MG63 (cell line): ENCODE data around the gene EHMT2. TPM values are rescaled to one million over a fixed set of nuclear protein-coding genes. Genes with fewer than 3 reads are reported as not detected.
A peak's percentile ranks its signal among the peaks of the same experiment; 100 is the strongest.
"Not testable (repeated sequence)": the region's sequence is repeated elsewhere in the genome, so short reads cannot be mapped to it uniquely, and the experiment has no call there.

ENCODE experiments used
- DNase-seq: peaks from one replicate; pipeline ENCODE4 v3.0.0-alpha.2; 2020
- H3K27me3 ChIP-seq: fragments of 250-450 bp; sonication (Bioruptor Pico); 2 replicates; pipeline ENCODE4 v1.5.1; 2020; ENCODE audit warnings: mild to moderate bottlenecking, moderate library complexity
- H3K36me3 ChIP-seq: fragments of 250-450 bp; sonication (Bioruptor Pico); 2 replicates; pipeline ENCODE4 v1.5.1; 2020; ENCODE audit warnings: mild to moderate bottlenecking, moderate library complexity
- H3K4me3 ChIP-seq: fragments of 250-450 bp; sonication (Bioruptor Pico); 2 replicates; pipeline ENCODE4 v1.5.1; 2020; ENCODE audit warnings: mild to moderate bottlenecking, moderate library complexity
- H3K9me3 ChIP-seq: fragments of 250-450 bp; sonication (Bioruptor Pico); 2 replicates; pipeline ENCODE4 v1.5.1; 2020; ENCODE audit warnings: mild to moderate bottlenecking, moderate library complexity
- total RNA-seq: library from RNA; depleted of rRNA; stranded (reverse); fragments of >200 nt; shearing (Covaris generic); gene quantifications from 2 replicates; pipeline ENCODE4 v1.2.3, GENCODE V29; 2014; ENCODE audit warnings: low replicate concordance

Gene EHMT2
- total RNA-seq, 1 experiment from 2014 or later, result 38.9 TPM

DNA sequence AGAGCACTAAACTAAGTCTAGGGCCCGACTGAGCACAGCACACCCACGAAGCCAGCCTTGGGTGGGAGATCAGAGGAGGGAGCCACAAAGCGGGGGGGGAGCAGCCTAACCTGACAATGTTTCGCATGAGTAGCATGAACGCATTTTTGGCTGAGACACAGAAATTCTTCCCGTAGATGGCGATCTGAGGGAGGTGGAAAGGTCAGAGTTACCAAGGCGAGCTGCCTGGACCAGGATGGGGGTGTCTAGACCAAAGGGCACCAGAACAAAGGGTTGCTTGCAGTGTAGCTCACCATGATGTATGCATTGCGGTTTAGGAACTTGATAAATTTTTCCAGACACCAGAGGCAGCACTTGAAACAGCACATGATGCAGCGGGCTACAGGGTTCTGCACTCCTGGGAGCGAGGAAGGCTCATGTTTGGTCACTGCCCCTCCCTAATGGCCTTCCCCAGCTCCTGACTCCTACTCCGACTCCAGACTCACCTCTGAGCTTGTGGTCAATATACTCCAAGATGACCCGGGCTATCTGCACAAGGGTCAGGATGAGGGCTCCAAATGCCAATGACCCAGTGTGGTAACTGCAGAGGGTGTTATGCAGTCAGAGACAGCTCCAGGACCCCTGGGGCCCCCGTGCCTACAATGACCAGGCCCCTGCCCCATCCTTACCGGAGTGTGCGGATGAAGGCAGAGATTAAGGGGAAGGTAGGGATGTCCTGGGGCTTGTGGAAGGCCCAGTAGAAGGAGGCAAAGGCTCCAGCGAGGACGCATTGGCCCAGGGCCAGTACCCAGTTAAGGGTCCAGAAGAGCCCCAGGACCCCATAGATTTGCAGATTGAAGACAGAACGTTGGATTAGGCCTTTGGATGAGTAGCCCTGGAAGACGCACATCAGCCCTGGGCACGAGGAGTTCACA is 32.0 kb downstream of the EHMT2 start:
- DNase-seq, result no peak
- Histone ChIP-seq H3K27me3 (no peaks in the 10 kb centered on the region), H3K36me3 (no peaks in the 10 kb centered on the region), H3K9me3 (no peaks in the 10 kb centered on the region), H3K4me3 (no peak overlapping the region)

DNA sequence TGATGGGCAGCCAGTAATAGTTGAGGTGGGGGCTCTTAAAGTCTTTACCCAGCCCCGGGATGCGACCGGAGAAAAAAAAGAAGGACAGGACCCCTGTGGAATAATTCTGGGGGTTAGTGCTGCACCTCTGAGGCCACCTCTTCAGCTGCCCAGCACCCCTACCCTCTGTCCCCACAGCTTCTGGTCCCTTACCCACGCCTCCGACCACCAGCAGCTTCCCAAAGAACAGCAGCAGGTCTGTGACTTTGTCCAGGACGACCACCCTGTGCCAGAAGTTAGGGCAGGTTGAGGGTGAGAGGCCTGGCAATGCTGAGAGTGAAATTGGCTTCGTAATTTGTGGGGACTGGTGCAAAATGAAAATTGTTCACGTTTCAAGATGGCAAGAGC is 32.7 kb downstream of the EHMT2 start:
- H3K9me3 ChIP-seq, result no peaks in the 10 kb centered on the region
- DNase-seq, result no peak
- no peaks in the 10 kb centered on the region for H3K36me3 ChIP-seq
- H3K4me3 ChIP-seq, result no peak overlapping the region
- H3K27me3 ChIP-seq, result no peaks in the 10 kb centered on the region

DNA sequence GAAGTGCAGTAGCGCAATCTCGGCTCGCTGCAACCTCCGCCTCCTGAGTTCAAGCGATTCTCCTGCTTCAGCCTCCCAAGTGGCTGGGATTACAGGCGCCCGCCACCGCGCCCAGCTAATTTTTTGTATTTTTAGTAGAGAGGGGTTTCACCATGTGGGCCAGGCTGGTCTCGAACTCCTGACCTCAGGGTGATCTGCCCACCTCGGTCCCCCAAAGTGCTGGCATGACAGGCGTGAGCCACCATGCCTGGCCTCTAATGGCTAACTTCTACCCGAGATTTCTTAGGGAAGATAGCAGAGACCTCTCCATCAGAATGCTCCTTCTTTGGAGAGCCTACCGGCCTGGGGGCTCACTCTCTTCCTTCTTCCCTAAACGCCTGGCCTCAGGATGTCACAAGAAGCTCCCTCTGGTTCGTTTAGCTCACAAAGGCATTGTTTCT is 33.4 kb downstream of the EHMT2 start:
- H3K9me3 ChIP-seq, DNase-seq, H3K36me3 ChIP-seq, H3K27me3 ChIP-seq: not testable (repeated sequence)
- peak overlapping the region; percentile 71 for H3K4me3 ChIP-seq

DNA sequence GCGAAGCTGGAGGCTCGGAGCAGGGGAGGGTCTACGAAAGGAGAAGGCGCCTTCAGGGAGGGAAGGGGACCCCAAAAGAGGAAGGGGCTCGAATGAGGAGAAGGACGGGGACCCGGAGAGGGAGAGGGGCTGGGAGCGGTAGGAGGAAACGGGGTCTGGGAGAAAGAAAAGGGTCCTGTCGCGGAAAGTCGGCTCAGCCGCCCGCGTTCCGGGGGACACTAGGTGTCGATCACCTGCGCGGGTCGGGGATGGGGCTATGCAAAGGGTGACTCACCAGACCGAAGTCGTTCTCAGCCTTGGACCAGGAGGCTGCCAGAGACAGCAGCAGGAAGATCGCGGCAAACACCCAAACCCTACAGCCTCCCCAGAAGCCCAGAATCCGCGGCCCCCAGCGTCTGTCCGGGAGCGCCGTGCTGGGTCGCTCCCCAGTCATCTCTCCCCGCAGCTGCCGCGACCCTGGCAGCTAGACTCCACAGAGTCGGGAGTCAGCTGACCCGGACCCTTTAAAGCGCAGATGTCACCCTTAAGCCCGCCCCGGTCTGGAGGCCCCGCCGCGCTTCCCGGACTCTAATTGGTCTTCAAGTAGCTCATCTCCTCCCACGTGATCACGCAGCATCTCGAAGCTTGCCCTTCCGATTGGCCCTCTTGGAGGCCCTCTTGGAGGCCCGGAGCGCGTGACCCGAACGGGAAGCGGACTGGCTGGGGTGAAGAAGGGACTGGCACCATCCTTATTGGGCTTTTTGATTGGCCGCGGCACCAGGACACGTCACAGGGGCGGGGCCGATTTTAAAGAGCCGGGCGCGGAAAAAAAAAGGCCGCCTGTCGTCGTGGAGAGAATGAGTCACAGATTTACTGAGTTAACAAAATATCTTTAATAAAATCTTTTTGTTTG is 34.9 kb downstream of the EHMT2 start, which contains the start of gene NEU1:
Gene NEU1 (minus strand): TSS at position 478 of the 892 bp plus-strand sequence. CDS start 45 bp downstream, at position 433.
- H3K27me3 ChIP-seq, result no peaks in the 10 kb centered on the region

DNA sequence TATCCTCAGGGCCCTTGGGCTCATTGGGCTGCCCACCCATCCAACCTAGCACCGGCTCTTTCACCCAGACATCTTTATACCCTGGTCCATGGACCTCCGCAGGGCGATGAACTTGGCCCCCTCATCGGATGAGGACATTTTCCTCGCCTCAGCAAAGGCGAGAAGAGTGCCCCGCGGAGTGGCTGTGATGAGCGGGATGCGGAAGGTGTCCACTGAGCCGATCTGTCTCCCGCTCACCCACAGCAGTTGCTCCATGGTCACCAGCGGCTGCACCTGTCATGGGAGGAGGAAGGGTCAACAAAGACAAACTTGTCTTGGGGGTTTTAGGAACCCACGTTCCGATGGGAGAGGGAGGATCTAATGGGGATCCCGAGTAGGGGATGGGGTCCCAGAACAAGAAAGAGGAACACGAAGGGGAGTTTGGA is 35.6 kb downstream of the EHMT2 start:
- Histone ChIP-seq H3K27me3 (no peaks in the 10 kb centered on the region), H3K4me3 (peak overlapping the region; percentile 71), H3K9me3 (no peaks in the 10 kb centered on the region), H3K36me3 (no peaks in the 10 kb centered on the region)
- DNase-seq, result no peak

More for the DNA sequence above, 34.9 kb downstream of the EHMT2 start, which contains the start of gene NEU1:
- Histone ChIP-seq H3K9me3 (no peaks in the 10 kb centered on the region), H3K4me3 (peak within 1 kb of the TSS; percentile 71), H3K36me3 (no peaks in the 10 kb centered on the region)
- peak; percentile 99 for DNase-seq

DNA sequence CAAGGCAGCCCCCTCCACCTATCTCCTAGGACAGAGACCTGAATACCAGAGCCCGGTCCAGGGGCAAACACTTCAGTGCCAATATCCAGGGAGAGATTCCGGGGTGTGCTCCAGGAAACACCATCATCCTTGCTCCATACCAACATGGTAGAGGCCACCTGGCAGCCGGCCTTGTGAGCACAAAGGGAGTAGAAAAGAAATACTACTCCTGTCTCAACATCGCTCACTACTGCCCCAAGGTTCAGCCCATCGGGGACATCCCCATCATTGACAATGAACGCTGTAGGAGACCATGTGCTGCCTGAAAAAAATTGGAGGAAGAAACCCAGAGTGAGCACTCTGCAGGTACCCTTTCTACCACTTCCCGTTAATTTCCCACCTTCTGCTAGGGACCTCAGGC is 36.3 kb downstream of the EHMT2 start:
- H3K4me3 ChIP-seq, result no peak overlapping the region
- H3K27me3 ChIP-seq, result no peaks in the 10 kb centered on the region
- H3K36me3 ChIP-seq, result no peaks in the 10 kb centered on the region
- H3K9me3 ChIP-seq, result no peaks in the 10 kb centered on the region
- DNase-seq, result no peak

DNA sequence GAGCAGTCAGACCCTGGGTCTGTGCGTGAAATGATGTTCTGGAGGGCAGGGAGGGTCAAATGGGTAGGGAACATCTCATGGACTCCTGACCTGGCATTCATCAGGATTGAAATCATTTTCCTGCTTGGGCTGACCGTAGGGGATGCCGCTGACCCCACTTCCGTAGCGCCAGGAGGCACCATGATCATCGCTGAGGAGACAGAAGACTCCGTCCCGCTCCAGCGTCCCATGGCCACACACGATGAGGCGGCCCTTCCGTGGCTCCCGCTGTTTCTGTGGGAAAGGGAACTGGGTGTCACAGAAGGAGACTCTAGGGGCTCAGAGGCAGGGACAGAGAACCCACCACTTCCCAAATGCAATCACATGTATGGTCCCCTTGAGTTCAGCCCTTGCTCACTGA is 37.1 kb downstream of the EHMT2 start:
- Histone ChIP-seq H3K4me3 (no peak overlapping the region), H3K9me3 (no peaks in the 10 kb centered on the region)
- no peak for DNase-seq

DNA sequence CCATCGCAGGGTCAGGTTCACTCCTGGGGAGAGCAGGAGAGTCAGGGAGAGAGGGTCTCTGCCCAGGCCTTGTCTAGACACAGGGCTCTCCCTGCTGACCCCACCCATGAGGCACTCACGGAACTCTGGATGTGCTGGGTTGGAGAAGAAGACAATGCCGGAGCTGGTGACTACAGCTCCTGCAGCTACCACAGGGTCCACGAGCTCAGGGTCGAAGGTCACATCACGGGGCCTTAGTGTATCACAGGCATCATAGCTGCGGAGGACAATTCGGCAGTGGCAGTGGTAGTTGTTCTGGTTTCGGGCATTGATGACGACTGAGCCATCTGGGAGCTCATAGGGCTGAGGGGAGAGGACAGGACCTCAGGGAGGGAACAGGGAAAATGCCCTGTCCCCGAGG is 37.6 kb downstream of the EHMT2 start:
- Histone ChIP-seq H3K36me3 (no peaks in the 10 kb centered on the region), H3K27me3 (no peaks in the 10 kb centered on the region), H3K4me3 (no peak overlapping the region), H3K9me3 (no peaks in the 10 kb centered on the region)
- DNase-seq, result no peak

More for the DNA sequence above, 37.1 kb downstream of the EHMT2 start:
- no peaks in the 10 kb centered on the region for H3K36me3 ChIP-seq
- H3K27me3 ChIP-seq, result no peaks in the 10 kb centered on the region

DNA sequence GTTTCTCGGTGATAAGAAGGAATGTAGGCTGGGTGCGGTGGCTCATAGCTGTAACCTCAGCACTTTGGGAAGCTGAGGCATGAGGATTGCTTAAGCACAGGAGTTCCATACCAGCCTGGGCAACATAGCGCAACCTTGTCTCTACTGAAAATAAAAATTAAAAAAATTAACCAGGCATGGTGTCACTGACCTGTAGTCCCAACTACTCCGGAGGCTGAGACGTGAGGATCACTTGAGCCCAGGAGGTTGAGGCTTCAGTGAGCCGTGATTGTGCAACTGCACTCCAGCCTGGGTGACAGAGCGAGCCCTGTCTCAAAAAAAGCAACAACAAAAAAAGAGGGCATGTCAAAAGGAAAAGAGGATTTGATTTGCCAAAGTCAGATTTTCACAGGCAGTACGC is 38.8 kb downstream of the EHMT2 start:
- Histone ChIP-seq H3K4me3 (no peak overlapping the region), H3K36me3 (no peaks in the 10 kb centered on the region), H3K9me3 (no peaks in the 10 kb centered on the region), H3K27me3 (no peaks in the 10 kb centered on the region)
- no peak for DNase-seq

DNA sequence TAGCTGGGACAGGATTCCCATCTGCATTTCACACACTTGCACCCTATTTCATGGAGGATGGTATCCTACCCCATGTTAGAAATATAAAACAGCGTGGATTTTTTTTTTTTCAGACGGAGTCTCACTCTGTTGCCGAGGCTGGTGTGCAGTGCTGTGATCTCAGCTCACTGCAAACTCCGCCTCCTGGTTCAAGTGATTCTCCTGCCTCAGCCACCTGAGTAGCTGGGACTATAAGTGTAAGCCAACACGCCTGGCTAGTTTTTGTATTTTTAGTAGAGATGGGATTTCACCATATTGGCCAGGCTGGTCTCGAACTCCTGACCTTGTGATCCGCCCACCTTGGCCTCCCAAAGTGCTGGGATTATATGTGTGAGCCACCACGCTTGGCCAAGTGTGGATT is 39.7 kb downstream of the EHMT2 start:
- H3K36me3 ChIP-seq, DNase-seq, H3K9me3 ChIP-seq, H3K27me3 ChIP-seq, H3K4me3 ChIP-seq: not testable (repeated sequence)

DNA sequence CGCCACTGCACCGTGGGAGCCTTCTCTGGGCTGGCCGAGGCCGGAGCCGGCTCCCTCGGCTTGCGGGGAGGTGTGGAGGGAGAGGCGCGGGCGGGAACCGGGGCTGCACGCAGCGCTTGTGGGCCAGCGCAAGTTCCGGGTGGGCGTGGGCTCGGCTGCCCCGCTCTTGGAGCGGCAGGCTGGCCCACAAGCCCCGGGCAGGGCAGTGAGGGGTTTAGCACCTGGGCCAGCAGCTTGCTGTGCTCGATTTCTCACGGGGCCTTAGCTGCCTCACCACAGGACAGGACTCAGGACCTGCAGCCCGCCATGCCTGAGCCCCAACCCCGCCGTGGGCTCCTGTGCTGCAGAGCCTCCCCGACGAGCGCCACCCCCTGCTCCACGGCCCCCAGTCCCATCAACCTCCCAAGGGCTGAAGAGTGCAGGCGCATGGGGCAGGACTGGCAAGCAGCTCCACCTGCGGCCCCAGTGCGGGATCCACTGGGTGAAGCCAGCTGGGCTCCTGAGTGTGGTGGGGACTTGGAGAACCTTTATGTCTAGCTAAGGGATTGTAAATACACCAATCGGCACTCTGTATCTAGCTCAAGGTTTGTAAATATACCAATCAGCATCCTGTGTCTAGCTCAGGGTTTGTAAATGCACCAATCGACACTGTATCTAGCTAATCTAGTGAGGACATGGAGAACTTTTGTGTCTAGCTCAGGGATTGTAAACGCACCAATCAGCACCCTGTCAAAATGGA is 45.3 kb downstream of the EHMT2 start:
- not testable (repeated sequence) for H3K27me3 ChIP-seq, H3K36me3 ChIP-seq, H3K9me3 ChIP-seq, H3K4me3 ChIP-seq, DNase-seq

DNA sequence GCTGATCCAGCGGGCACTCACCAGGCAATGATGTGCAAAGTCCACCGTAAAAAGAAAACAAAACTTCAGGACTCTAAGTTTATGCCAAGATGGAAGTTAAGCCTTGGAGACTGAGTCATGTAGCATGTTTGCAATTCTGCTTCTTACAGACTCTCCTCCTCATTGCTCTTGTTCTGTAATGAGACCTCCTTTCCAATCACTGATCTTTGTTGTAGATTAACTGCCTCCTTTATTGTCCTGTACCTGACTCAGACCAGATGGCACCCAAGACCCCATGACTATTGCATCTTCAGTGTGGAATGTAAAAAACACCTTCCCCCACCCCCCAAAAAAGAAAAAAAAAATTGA is 46.0 kb downstream of the EHMT2 start:
- H3K4me3 ChIP-seq, result no peak overlapping the region
- DNase-seq, result no peak
- H3K27me3 ChIP-seq, result no peaks in the 10 kb centered on the region
- H3K36me3 ChIP-seq, result no peaks in the 10 kb centered on the region
- H3K9me3 ChIP-seq, result no peaks in the 10 kb centered on the region

DNA sequence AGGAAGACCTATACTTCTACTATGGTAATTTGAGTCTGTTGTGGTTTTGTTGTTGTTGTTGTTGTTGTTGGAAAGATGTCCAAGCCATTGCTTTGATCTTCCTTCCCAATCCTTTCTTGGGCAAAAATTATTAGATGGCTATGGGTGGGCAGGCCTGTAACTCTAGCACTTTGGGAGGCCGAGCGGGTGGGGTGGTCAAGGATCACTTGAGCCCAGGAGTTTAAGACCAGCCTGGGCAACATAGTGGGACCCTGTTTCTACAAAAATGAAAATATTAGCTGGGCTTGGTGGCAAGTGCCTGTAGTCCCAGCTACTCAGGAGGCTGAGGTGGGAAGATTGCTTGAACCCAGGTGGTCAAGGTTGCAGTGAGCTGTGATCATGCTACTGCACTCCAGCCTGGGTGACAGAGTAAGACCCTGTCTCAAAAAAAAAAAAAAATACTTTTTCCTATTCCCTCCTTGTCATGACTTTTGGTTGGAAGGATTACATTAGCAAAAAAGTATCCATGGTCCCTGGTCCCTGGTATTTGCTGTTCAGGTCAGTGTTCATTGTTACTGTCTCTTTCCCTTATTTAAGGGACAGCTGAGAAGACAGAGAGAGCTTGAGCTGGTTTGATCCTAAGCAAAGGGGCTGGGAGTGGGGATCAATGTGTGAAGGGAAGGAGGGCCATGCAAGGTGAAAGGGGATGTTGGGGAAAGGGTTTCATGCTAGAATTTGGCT is 46.6 kb downstream of the EHMT2 start:
- Histone ChIP-seq H3K9me3 (no peaks in the 10 kb centered on the region), H3K27me3 (no peaks in the 10 kb centered on the region), H3K36me3 (no peaks in the 10 kb centered on the region), H3K4me3 (no peak overlapping the region)
- no peak for DNase-seq

DNA sequence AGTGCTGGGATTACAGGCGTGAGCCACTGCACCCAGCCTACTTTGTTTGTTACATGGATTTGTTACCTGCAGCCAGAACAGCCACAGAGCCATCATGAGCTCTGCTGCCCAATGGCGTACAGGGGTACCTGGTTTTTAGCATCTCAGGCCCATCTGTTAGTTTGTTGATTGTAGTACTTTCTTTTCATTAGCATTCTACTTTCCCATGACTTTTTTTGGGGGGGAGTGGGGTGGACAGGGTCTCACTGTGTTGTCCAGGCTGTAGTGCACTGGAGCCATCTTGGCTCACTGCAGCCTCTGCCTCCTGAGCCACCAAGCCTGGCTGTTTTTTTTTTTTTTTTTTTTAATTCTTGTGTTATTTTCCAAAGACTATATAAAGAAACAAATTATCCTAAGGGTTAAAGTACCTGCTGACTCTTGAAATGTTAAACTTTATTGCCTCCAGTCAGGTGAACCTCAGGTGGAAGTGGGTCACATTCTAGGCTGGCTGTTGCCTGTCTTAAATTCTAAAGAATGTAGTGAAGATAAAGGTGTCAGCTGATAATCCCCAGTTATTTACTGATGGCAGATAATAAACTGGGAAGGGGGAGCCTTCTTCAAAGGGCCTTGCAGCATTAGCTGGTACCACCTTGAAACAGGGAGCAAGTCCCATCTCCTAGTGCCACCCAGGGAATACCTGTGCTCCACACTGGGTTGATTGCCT is 50.1 kb downstream of the EHMT2 start:
- no peaks in the 10 kb centered on the region for H3K9me3 ChIP-seq
- H3K27me3 ChIP-seq, result no peaks in the 10 kb centered on the region
- DNase-seq, result no peak
- H3K4me3 ChIP-seq, result no peak overlapping the region
- peaks cover 6% of the 10 kb centered on the region; the same call in 1 of the 2 replicates for H3K36me3 ChIP-seq

DNA sequence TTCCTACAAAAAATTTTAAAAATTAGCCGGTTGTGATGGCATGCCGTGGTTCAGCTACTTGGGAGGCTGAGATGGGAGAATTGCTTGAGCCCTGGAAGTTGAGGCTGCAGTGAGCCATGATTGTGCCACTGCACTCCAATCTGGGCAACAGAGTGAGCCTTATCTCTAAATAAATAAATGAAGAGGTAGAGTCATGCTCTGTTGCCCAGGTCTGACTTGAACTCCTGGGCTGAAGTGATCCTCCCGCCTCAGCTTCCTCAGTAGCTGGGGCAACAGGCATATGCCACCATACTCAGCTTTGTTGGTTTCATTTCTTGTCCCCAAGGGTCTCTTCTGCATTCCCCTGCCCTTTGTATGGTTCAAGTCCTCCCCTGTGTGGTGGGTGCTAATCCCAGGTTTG is 53.0 kb downstream of the EHMT2 start:
- no peaks in the 10 kb centered on the region for H3K27me3 ChIP-seq
- no peak for DNase-seq
- H3K36me3 ChIP-seq, result peaks cover 32% of the 10 kb centered on the region
- no peak overlapping the region for H3K4me3 ChIP-seq
- H3K9me3 ChIP-seq, result no peaks in the 10 kb centered on the region

DNA sequence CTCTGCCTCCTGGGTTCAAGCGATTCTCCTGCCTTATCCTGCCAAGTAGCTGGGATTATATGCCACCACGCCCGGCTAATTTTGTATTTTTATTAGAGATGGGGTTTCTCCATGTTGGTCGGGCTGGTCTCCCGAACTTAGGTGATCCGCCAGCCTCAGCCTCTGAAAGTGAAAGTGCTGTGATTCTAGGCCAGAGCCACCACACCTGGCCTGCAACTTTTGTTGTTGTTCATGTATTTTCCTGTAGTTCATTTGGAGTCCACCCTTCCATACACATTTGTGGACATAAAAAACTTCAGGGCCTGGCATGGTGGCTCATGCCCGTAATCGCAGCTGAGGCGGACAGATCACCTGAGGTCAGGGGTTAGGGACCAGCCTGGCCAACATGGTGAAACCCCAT is 55.4 kb downstream of the EHMT2 start:
- peaks cover 56% of the 10 kb centered on the region for H3K36me3 ChIP-seq
- no peaks in the 10 kb centered on the region for H3K27me3 ChIP-seq
- H3K4me3 ChIP-seq, result no peak overlapping the region
- no peak for DNase-seq
- H3K9me3 ChIP-seq, result no peaks in the 10 kb centered on the region
